Endothelial cell of umbilical vein (primary cell): Measurements from ENCODE around the gene ARHGDIB. TPM values are rescaled to one million over a fixed set of nuclear protein-coding genes. Genes with fewer than 3 reads are reported as not detected.

Experiments
- BruUV-seq: library from RNA; stranded (reverse); fragments of 400-500 nt; replicated peaks from 2 replicates; lab custom pipeline; 2021; lab: Mats Ljungman, UMichigan
- CTCF ChIA-PET: fragments of 300-600, 350-600 bp; sonication (Branson Sonifier 250); formaldehyde crosslinking; loops from one replicate; lab custom pipeline; 2021; ENCODE audit warnings: antibody characterized with exemption, inconsistent platforms; lab: Charles Lee
- POLR2A ChIA-PET: fragments of 300-600, 350-600 bp; sonication (Branson Sonifier 250); formaldehyde crosslinking; loops from one replicate; lab custom pipeline; 2021; ENCODE audit warnings: antibody characterized with exemption, inconsistent platforms; lab: Charles Lee
- DNase-seq: peaks from one replicate; pipeline ENCODE4 v3.0.0-alpha.2; 2011; ENCODE audit warnings: low read depth, low spot score
- FAIRE-seq: peaks from 2 replicates; lab custom pipeline; 2011; peaks lifted over from hg19 to GRCh38; lab: Jason Lieb, UNC
- H2AFZ ChIP-seq: 2 replicates; pipeline ENCODE4 v1.6.0; 2012; ENCODE audit warnings: low read depth, low read length, control low read depth, inconsistent platforms
- H3K27ac ChIP-seq: 2 replicates; pipeline ENCODE4 v1.5.1; 2011; ENCODE audit warnings: low read depth, mild to moderate bottlenecking, control low read depth, low read length, moderate library complexity; ENCODE audit not compliant: insufficient read depth
- H3K27me3 ChIP-seq, 2 experiments: 2 replicates each; pipeline versions ENCODE4 v1.6.0 to v1.6.1; 2011; ENCODE audit warnings: low read length in 2 of 2, mixed read lengths in 1 of 2; ENCODE audit not compliant: control insufficient read depth in 2 of 2, insufficient read depth in 2 of 2
- H3K36me3 ChIP-seq, 2 experiments: 2 replicates in 1 of 2; 3 replicates in 1 of 2; pipeline ENCODE4 v1.5.1; 2011; ENCODE audit warnings: low read length in 2 of 2, mild to moderate bottlenecking in 1 of 2, moderate library complexity in 1 of 2; ENCODE audit not compliant: control insufficient read depth in 2 of 2, insufficient read depth in 2 of 2; ENCODE audit errors: extremely low read depth in 1 of 2
- H3K4me1 ChIP-seq: 3 replicates; pipeline ENCODE4 v1.5.1; 2011; ENCODE audit warnings: mild to moderate bottlenecking, low read length; ENCODE audit not compliant: control insufficient read depth, insufficient read depth; ENCODE audit errors: extremely low read depth
- H3K4me2 ChIP-seq: 2 replicates; pipeline ENCODE4 v1.6.1; 2011; ENCODE audit warnings: low read length, control low read depth, mixed read lengths; ENCODE audit not compliant: insufficient read depth
- H3K4me3 ChIP-seq, 3 experiments: fragments of 200-600 bp in 1 of 3; sonication (generic), shearing (Covaris generic) in 1 of 3; replicated peaks in 1 of 3; 2 replicates each; pipeline ENCODE4 v1.5.1; 2011 to 2016; ENCODE audit warnings: control low read depth in 3 of 3, low read length in 3 of 3, mild to moderate bottlenecking in 2 of 3, inconsistent platforms in 1 of 3, low read depth in 1 of 3, moderate library complexity in 1 of 3; ENCODE audit not compliant: insufficient read depth in 1 of 3
- H3K79me2 ChIP-seq: 2 replicates; pipeline ENCODE4 v1.6.0; 2012; ENCODE audit warnings: low read length, inconsistent platforms; ENCODE audit not compliant: control insufficient read depth, insufficient read depth
- H3K9ac ChIP-seq: replicated peaks from 2 replicates; pipeline ENCODE3; 2011; ENCODE audit warnings: low read length, control low read depth; ENCODE audit not compliant: insufficient read depth; ENCODE audit errors: extremely low read depth
- H3K9me1 ChIP-seq: replicated peaks from 3 replicates; pipeline ENCODE4 v1.6.0; 2011; ENCODE audit warnings: mild to moderate bottlenecking, low read length; ENCODE audit not compliant: control insufficient read depth, insufficient read depth; ENCODE audit errors: extremely low read depth
- H3K9me3 ChIP-seq: replicated peaks from 2 replicates; pipeline ENCODE4 v1.5.1; 2012; ENCODE audit warnings: low read length, inconsistent platforms; ENCODE audit not compliant: control insufficient read depth, insufficient read depth
- H4K20me1 ChIP-seq: replicated peaks from 2 replicates; pipeline ENCODE3; 2011; ENCODE audit warnings: mild to moderate bottlenecking, low read length; ENCODE audit not compliant: control insufficient read depth, insufficient read depth; ENCODE audit errors: extremely low read depth
- JUN ChIP-seq: IDR thresholded peaks from 2 replicates; pipeline ENCODE4 v1.6.1; 2011; ENCODE audit warnings: borderline replicate concordance, low read depth; ENCODE audit not compliant: insufficient read length, insufficient read depth
- POLR2A ChIP-seq: IDR thresholded peaks from 2 replicates; pipeline ENCODE4 v1.6.1; 2012; ENCODE audit warnings: low read depth, mild to moderate bottlenecking, control low read depth, low read length
- dilution Hi-C: fragments of 300-500 bp; cut with MboI; formaldehyde crosslinking; loops from one replicate; pipeline ENCODE4 v1.15.0; 2019; ENCODE audit warnings: low sequenced_read_pairs; ENCODE audit not compliant: extremely low pct_ligation_motif_present
- intact Hi-C: fragments of 100-400 bp; cut with micrococcal nuclease; formaldehyde crosslinking; loops from one replicate; pipeline ENCODE4 v1.10.0; 2022
- polyA plus RNA-seq, 4 experiments: library from polyadenylated mRNA; depleted of rRNA in 3 of 4; stranded (reverse) in 3 of 4; unstranded in 1 of 4; fragments of >200 nt; gene quantifications; 2 replicates each; pipeline versions ENCODE4 v1.2.1 to v1.2.3, GENCODE V29; 2011 to 2012; ENCODE audit warnings: missing spikeins in 1 of 4
- total RNA-seq: library from RNA; stranded (reverse); gene quantifications from 2 replicates; pipeline ENCODE4 v1.2.3, GENCODE V29; 2021
- TF ChIP-seq, protein P1 (sequence below), 2 donors: IDR thresholded peaks; 1 replicate in 1 of 2; 2 replicates in 1 of 2; pipeline ENCODE4 v1.5.1; 2011; ENCODE audit warnings: low read length in 2 of 2, mild to moderate bottlenecking in 2 of 2, moderate library complexity in 2 of 2, control low read depth in 1 of 2, inconsistent platforms in 1 of 2, low read depth in 1 of 2; ENCODE audit not compliant: insufficient read depth in 1 of 2; ENCODE audit errors: extremely low read depth in 1 of 2

ARHGDIB gene
- total and polyA plus RNA-seq, 2 donors (not counting 3 experiments of a cell fraction or from before 2014, with no cell fraction given), result 483 to 1,200 TPM

GRCh38 chr12:14995583-14996425 lies 34.4 kb upstream of the ARHGDIB start:
- Histone ChIP-seq H3K27me3 (peaks cover 0 to 1% of the 10 kb centered on the region in 2 experiments), H3K4me1 (no peaks in the 10 kb centered on the region), H3K9me3 (no peaks in the 10 kb centered on the region), H3K9ac (no peak overlapping the region), H2AFZ (peak overlapping the region; percentile 17), H3K27ac (no peak overlapping the region), H3K4me3 (no peak overlapping the region), H3K36me3 (no peaks in the 10 kb centered on the region), H4K20me1 (no peaks in the 10 kb centered on the region), H3K79me2 (no peaks in the 10 kb centered on the region), H3K9me1 (no peaks in the 10 kb centered on the region), H3K4me2 (no peak overlapping the region)
- intact Hi-C loops, result loop anchor here (1.0 to 5.0 kb wide), 10 partner anchors 35 to 364 kb away; partner anchors contain the start of genes ARHGDIB and RERG
- CTCF ChIA-PET, result interaction anchor here (0.6 to 5.4 kb wide), 48 partner anchors 9 to 925 kb away, joined by 3 to 147 read pairs (median 4); partner anchors contain the start of genes ARHGDIB, ART4, C12orf60 and ERP27
- no TSS peak for BruUV-seq
- DNase-seq, result peak; percentile 81
- dilution Hi-C loops, result no loop called here
- peak; percentile 86 for FAIRE-seq
- POLR2A ChIA-PET, result no interaction called here
- TF ChIP-seq JUN (no peak), POLR2A (no peak)
- TF ChIP-seq, protein P1, sequence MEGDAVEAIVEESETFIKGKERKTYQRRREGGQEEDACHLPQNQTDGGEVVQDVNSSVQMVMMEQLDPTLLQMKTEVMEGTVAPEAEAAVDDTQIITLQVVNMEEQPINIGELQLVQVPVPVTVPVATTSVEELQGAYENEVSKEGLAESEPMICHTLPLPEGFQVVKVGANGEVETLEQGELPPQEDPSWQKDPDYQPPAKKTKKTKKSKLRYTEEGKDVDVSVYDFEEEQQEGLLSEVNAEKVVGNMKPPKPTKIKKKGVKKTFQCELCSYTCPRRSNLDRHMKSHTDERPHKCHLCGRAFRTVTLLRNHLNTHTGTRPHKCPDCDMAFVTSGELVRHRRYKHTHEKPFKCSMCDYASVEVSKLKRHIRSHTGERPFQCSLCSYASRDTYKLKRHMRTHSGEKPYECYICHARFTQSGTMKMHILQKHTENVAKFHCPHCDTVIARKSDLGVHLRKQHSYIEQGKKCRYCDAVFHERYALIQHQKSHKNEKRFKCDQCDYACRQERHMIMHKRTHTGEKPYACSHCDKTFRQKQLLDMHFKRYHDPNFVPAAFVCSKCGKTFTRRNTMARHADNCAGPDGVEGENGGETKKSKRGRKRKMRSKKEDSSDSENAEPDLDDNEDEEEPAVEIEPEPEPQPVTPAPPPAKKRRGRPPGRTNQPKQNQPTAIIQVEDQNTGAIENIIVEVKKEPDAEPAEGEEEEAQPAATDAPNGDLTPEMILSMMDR (IDR thresholded peaks at IDR 0.05; ENCODE audit: extremely low read depth in 1 of 2, insufficient read depth in 1 of 2, low read depth in 1 of 2, low read length in 2 of 2), result peak; percentile 18 to 34

DNA sequence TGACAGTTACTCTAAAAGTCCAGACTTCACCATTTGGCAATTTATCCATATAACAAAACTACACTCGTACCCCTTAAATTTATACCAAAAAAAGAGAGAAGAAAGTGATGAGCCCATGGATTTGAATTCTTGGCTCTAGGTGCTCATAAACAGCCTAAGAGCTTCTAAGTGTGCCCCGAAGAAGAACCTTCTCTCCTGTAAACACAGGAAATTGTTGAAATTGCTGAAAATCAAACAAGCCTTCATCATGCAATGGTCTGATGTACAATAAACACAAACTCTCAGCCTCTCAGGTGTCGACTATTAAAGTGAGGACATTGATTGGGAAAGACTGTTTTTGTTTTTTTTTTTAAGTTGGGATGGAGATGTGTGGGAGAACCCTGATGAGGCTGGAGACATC lies 33.2 kb upstream of the ARHGDIB start:
- DNase-seq (no peak), FAIRE-seq (peak; percentile 8)
- Histone ChIP-seq H3K9me1 (no peaks in the 10 kb centered on the region), H3K4me2 (no peak overlapping the region), H3K79me2 (no peaks in the 10 kb centered on the region), H3K36me3 (no peaks in the 10 kb centered on the region), H3K9ac (no peak overlapping the region), H3K9me3 (no peaks in the 10 kb centered on the region), H3K4me1 (no peaks in the 10 kb centered on the region), H3K27me3 (peaks cover 0 to 1% of the 10 kb centered on the region in 2 experiments), H3K4me3 (no peak overlapping the region), H4K20me1 (no peaks in the 10 kb centered on the region), H3K27ac (no peak overlapping the region), H2AFZ (no peak overlapping the region)
- BruUV-seq, result no TSS peak
- POLR2A ChIA-PET, result no interaction called here
- intact Hi-C loops (loop anchor here (1.0 to 5.0 kb wide), 7 partner anchors 34 to 362 kb away; partner anchors contain the start of gene ARHGDIB), dilution Hi-C loops (no loop called here)
- CTCF ChIA-PET, result interaction anchor here (0.9 to 5.4 kb wide), 13 partner anchors 17 to 756 kb away, joined by 3 to 147 read pairs (median 8); partner anchors contain the start of genes ART4, RERG and SMCO3
- no peak for TF ChIP-seq JUN
